Osteoblast (primary cell): Measurements from ENCODE around the gene WDR83. TPM values are rescaled to one million over a fixed set of nuclear protein-coding genes. Genes with fewer than 3 reads are reported as not detected.
"Not testable (repeated sequence)": the region's sequence is repeated elsewhere in the genome, so short reads cannot be mapped to it uniquely, and the experiment has no call there.

Experiments
- DNase-seq: peaks from one replicate; pipeline ENCODE4 v3.0.0; 2011; ENCODE audit warnings: low spot score, mixed read lengths; ENCODE audit not compliant: insufficient read length; ENCODE audit errors: missing footprints
- H2AFZ ChIP-seq: 2 replicates; pipeline ENCODE4 v1.6.0; 2011; ENCODE audit warnings: mild to moderate bottlenecking, low read length
- H3K27ac ChIP-seq: 2 replicates; pipeline ENCODE4 v1.5.1; 2011; ENCODE audit warnings: mild to moderate bottlenecking, low read depth, low read length, moderate library complexity
- H3K27me3 ChIP-seq: 2 replicates; pipeline ENCODE4 v1.6.0; 2012; ENCODE audit warnings: mild to moderate bottlenecking, control low read depth, inconsistent platforms, low read length, moderate library complexity; ENCODE audit not compliant: insufficient read depth
- H3K36me3 ChIP-seq: 2 replicates; pipeline ENCODE4 v1.5.1; 2011; ENCODE audit warnings: mild to moderate bottlenecking, low read length, control low read depth, moderate library complexity; ENCODE audit not compliant: insufficient read depth
- H3K4me1 ChIP-seq: 2 replicates; pipeline ENCODE4 v1.5.1; 2011; ENCODE audit warnings: mild to moderate bottlenecking, low read length, control low read depth, moderate library complexity; ENCODE audit not compliant: insufficient read depth
- H3K4me2 ChIP-seq: 2 replicates; pipeline ENCODE4 v1.6.0; 2011; ENCODE audit warnings: mild to moderate bottlenecking, low read length; ENCODE audit not compliant: insufficient read depth
- H3K4me3 ChIP-seq: fragments of 200-600 bp; sonication (generic); 3 replicates; pipeline ENCODE4 v1.5.1; 2012; ENCODE audit warnings: mild to moderate bottlenecking, low read length, inconsistent platforms; ENCODE audit not compliant: insufficient read depth
- H3K79me2 ChIP-seq: 2 replicates; pipeline ENCODE4 v1.6.0; 2012; ENCODE audit warnings: mild to moderate bottlenecking, low read length, control low read depth, inconsistent platforms; ENCODE audit not compliant: insufficient read depth
- H3K9me3 ChIP-seq: 2 replicates; pipeline ENCODE4 v1.5.1; 2011; ENCODE audit warnings: low read depth, low read length, control low read depth
- H4K20me1 ChIP-seq: 2 replicates; pipeline ENCODE4 v1.6.0; 2012; ENCODE audit warnings: mild to moderate bottlenecking, low read length, control low read depth; ENCODE audit not compliant: insufficient read depth
- total RNA-seq: library from RNA; depleted of rRNA; stranded (reverse); fragments of >200 nt; gene quantifications from 2 replicates; pipeline ENCODE4 v1.2.3, GENCODE V29; 2012
- TF ChIP-seq, protein P1 (sequence below): IDR thresholded peaks from 2 replicates; pipeline ENCODE4 v1.5.1; 2011; ENCODE audit warnings: mild to moderate bottlenecking, low read depth, low read length, moderate library complexity; ENCODE audit errors: extremely low read depth

WDR83 gene
- total RNA-seq, 1 donor = 8.0 TPM

DNA sequence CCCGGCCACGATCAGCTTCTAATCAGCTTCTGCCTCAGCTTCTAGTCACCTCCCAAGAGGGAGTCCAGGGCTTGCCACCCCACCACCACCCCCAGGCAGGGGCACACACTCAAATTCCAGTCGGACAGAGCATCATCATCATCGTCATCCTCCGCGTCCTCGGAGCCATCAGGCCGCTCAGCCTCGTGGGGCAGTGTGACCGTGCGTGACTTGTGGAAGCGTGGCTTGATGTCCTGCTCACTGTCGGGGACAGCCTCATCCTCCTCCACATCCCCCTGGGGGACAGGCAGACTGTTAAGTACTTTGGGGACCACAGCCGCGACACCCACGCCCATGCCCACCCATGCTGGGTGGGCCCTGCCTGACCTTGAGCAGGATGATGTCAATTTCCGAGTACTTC, 44.6 kb downstream of the WDR83 start:
- H3K36me3 ChIP-seq = peaks cover 81% of the 10 kb centered on the region
- TF ChIP-seq, protein P1, sequence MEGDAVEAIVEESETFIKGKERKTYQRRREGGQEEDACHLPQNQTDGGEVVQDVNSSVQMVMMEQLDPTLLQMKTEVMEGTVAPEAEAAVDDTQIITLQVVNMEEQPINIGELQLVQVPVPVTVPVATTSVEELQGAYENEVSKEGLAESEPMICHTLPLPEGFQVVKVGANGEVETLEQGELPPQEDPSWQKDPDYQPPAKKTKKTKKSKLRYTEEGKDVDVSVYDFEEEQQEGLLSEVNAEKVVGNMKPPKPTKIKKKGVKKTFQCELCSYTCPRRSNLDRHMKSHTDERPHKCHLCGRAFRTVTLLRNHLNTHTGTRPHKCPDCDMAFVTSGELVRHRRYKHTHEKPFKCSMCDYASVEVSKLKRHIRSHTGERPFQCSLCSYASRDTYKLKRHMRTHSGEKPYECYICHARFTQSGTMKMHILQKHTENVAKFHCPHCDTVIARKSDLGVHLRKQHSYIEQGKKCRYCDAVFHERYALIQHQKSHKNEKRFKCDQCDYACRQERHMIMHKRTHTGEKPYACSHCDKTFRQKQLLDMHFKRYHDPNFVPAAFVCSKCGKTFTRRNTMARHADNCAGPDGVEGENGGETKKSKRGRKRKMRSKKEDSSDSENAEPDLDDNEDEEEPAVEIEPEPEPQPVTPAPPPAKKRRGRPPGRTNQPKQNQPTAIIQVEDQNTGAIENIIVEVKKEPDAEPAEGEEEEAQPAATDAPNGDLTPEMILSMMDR = no peak

DNA sequence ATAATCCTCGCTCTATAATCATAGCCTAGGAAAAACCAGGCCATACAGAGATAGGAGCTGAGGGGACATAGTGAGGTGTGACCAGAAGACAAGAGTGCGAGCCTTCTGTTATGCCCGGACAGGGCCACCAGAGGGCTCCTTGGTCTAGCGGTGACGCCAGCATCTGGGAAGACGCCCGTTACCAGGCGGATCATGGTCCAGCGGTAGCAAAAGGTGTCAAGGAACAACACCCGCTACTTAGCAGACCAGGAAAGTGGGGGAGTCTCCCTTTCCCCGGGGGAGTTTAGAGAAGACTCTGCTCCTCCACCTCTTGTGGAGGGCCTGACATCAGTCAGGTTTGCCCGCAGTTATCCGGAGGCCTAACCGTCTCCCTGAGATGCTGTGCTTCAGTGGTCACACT, 45.5 kb downstream of the WDR83 start:
- peaks cover 14% of the 10 kb centered on the region for H4K20me1 ChIP-seq
- peaks cover 36% of the 10 kb centered on the region for H3K79me2 ChIP-seq
- not testable (repeated sequence) for H3K27ac ChIP-seq, H3K4me3 ChIP-seq, H3K4me2 ChIP-seq, H3K9me3 ChIP-seq, H3K27me3 ChIP-seq, H3K4me1 ChIP-seq, H2AFZ ChIP-seq, DNase-seq
- peaks cover 80% of the 10 kb centered on the region for H3K36me3 ChIP-seq

More for the DNA sequence above, 44.6 kb downstream of the WDR83 start:
- H3K27me3 ChIP-seq = no peaks in the 10 kb centered on the region
- H3K9me3 ChIP-seq = no peaks in the 10 kb centered on the region
- peaks cover 29% of the 10 kb centered on the region for H3K79me2 ChIP-seq
- no peak for DNase-seq
- no peak overlapping the region for H3K4me3 ChIP-seq
- H4K20me1 ChIP-seq = peaks cover 8% of the 10 kb centered on the region
- H3K4me1 ChIP-seq = no peaks in the 10 kb centered on the region
- H3K4me2 ChIP-seq = no peak overlapping the region
- no peak overlapping the region for H3K27ac ChIP-seq
- no peak overlapping the region for H2AFZ ChIP-seq

DNA sequence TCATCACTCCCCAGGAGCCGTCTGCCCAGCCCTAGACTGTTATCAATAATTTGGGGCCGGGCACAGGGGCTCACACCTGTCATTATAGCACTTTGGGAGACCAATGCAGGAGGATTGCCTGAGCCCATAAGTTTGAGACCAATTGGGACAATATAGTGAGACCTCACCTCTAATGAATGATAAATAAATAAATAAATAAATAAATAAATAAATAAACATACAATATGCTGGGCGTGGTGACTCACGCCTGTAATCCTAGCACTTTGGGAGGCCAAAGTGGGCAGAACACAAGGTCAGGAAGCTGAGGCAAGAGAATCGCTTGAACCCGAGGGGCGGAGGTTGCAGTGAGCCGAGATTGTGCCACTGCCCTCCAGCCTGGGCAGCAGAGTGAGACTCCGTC, 46.7 kb downstream of the WDR83 start:
- H3K27ac ChIP-seq, H3K9me3 ChIP-seq, H3K4me2 ChIP-seq, H3K4me1 ChIP-seq, H3K27me3 ChIP-seq, H3K4me3 ChIP-seq, H2AFZ ChIP-seq, DNase-seq: not testable (repeated sequence)
- peaks cover 81% of the 10 kb centered on the region for H3K36me3 ChIP-seq
- H4K20me1 ChIP-seq = peaks cover 14% of the 10 kb centered on the region
- peaks cover 49% of the 10 kb centered on the region for H3K79me2 ChIP-seq

DNA sequence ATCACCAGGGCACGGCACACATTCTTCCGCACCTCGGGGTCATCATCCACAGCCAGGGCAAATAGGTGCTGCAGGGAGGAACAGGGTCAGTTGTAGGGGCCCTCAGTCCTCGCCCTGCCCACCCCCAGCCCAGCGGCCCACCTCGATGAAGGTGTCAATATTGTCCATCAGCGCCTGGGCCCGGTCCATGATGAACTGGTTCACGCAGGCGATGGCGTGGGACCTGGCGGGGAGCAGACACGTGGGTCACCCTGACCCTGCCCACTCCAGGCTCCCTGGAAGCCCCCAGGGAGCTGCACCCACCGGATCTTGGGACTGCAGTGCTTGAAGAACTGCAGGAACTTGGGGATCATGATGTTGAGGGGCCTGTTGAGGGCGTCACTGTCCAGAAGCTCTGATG, 48.5 kb downstream of the WDR83 start:
- Histone ChIP-seq H3K4me3 (no peak overlapping the region), H3K36me3 (peaks cover 74% of the 10 kb centered on the region), H3K9me3 (no peaks in the 10 kb centered on the region), H2AFZ (no peak overlapping the region), H3K4me2 (no peak overlapping the region), H3K27me3 (no peaks in the 10 kb centered on the region), H3K4me1 (peaks cover 6% of the 10 kb centered on the region), H3K27ac (no peak overlapping the region), H3K79me2 (peaks cover 67% of the 10 kb centered on the region), H4K20me1 (peaks cover 25% of the 10 kb centered on the region)
- peak; percentile 43 for DNase-seq
- TF ChIP-seq, protein P1 = no peak

GRCh38 chr19:12715929-12716328, 49.3 kb downstream of the WDR83 start:
- peaks cover 11% of the 10 kb centered on the region for H3K4me1 ChIP-seq
- DNase-seq = no peak
- H2AFZ ChIP-seq = no peak overlapping the region
- H3K9me3 ChIP-seq = no peaks in the 10 kb centered on the region
- peaks cover 32% of the 10 kb centered on the region for H4K20me1 ChIP-seq
- peaks cover 68% of the 10 kb centered on the region for H3K36me3 ChIP-seq
- H3K4me3 ChIP-seq = no peak overlapping the region
- TF ChIP-seq, protein P1 = no peak
- H3K27ac ChIP-seq = no peak overlapping the region
- no peak overlapping the region for H3K4me2 ChIP-seq
- H3K27me3 ChIP-seq = no peaks in the 10 kb centered on the region
- H3K79me2 ChIP-seq = peaks cover 71% of the 10 kb centered on the region
